ENCODE results near the gene KCNJ2.

The KCNJ2 gene

DNA sequence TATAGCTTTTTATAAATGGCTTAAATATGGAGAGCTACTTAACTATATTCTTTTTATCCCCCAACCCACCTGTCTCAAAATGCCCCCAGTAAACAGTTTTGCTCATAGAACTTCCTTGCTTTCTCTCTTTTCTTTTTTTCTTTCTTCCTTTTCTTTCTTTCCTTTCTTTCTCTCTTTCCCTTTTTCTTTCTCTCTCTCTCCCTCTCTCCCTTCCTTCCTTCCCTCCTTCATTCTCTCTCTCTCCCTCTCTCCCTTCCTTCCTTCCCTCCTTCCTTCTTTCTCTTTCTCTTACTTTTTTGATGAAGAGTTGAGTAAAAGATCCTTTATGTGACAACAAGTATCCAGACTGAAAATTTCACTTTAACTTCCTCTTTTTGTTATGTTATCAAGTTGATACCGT is 48.2 kb downstream of the KCNJ2 start:
- no peak for DNase-seq
- no peaks in the 10 kb centered on the region for H3K36me3 ChIP-seq (ENCODE audit: control insufficient read depth, insufficient read depth, low read length)
- no peaks in the 10 kb centered on the region for H3K27me3 ChIP-seq (replicated peaks; ENCODE audit: control insufficient read depth, insufficient read depth, low read length, poor library complexity, severe bottlenecking)
- no peak overlapping the region for H3K27ac ChIP-seq (ENCODE audit: insufficient read depth, low read length, poor library complexity, severe bottlenecking)
- no peak overlapping the region for H3K4me3 ChIP-seq (ENCODE audit: insufficient read depth, low read depth, low read length, poor library complexity, severe bottlenecking)
- no peaks in the 10 kb centered on the region for H3K4me1 ChIP-seq (ENCODE audit: control insufficient read depth, insufficient read depth, low read length, poor library complexity, severe bottlenecking)
- H3K9me3 ChIP-seq (ENCODE audit: control insufficient read depth, low read length): no peaks in the 10 kb centered on the region

DNA sequence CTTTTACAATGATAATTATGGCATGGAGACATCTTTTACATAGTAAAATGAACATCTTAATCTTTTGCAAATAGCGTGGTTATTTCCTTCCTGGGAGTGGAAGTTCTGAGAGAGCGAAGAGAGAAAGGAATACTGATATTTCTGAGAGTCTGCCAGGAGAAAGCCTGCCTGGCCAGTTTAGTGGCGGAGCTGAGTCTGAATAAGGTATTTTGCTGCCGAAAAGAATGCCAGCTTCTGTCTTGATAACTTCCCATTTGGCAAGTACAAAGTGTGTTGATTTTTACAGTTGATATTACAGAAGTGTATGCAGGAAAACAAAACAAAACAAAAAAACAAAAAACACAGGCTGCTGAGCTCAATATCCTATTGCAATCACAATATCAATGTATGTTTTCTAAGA is 55.9 kb downstream of the KCNJ2 start:
- no peaks in the 10 kb centered on the region for H3K27me3 ChIP-seq (replicated peaks; ENCODE audit: control insufficient read depth, insufficient read depth, low read length, poor library complexity, severe bottlenecking)
- DNase-seq: no peak
- H3K9me3 ChIP-seq (ENCODE audit: control insufficient read depth, low read length): no peaks in the 10 kb centered on the region
- no peaks in the 10 kb centered on the region for H3K36me3 ChIP-seq (ENCODE audit: control insufficient read depth, insufficient read depth, low read length)
- H3K4me1 ChIP-seq (ENCODE audit: control insufficient read depth, insufficient read depth, low read length, poor library complexity, severe bottlenecking): no peaks in the 10 kb centered on the region
- no peak overlapping the region for H3K27ac ChIP-seq (ENCODE audit: insufficient read depth, low read length, poor library complexity, severe bottlenecking)
- no peak overlapping the region for H3K4me3 ChIP-seq (ENCODE audit: insufficient read depth, low read depth, low read length, poor library complexity, severe bottlenecking)

Data from effector memory CD4-positive, alpha-beta T cell (primary cell).